RCC 7860 (cell line): Measurements from ENCODE around the gene ARHGEF19.
"Not testable (repeated sequence)": the region's sequence is repeated elsewhere in the genome, so short reads cannot be mapped to it uniquely, and the experiment has no call there.

Source experiments
- DNase-seq: peaks from one replicate; pipeline ENCODE4 v3.0.0-alpha.2; 2015; ENCODE audit warnings: low spot score
- FAIRE-seq: peaks from 2 replicates; lab custom pipeline; 2012; peaks lifted over from hg19 to GRCh38; lab: Jason Lieb, UNC

Gene ARHGEF19

DNA sequence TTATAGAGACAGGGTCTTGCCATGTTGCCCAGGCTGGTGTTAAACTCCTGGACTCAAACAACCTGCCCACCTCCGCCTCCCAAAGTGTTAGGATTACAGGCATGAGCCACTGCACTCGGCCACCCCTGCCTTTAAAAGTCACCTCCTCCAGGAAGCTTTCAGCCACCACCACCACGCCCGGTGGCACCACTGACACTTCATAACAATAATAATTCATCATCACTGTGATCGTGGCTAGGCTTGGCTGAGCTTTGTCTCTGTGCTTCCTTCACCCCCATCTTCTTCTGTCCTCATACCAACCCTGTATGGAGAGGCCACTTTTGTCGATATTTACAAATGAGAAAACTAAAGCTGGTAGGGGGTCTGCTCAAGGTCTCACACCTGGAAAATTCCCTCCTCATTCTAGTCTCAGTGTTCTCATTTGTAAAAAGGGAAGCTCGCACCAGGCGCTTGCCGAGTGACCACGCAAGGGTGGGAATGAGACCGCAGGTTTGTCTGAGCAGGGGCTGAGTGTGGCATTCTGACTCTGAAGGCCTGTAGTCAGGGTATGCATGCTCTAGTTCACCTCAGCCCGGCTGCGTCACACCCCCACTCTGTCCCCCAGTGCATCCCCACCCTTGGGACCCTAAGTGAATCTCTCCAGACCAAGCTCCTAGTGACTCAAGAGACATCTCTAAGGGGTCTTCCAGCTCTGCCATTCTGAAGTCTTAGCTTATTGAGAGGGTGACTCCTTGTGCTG is 43.7 kb downstream of the ARHGEF19 start:
- DNase-seq (no peak), FAIRE-seq (no peak)

GRCh38 chr1:16168144-16168495 is 44.3 kb downstream of the ARHGEF19 start:
- not testable (repeated sequence) for FAIRE-seq, DNase-seq

- FAIRE-seq (no peak), DNase-seq (no peak)
Observed at GRCh38 chr1:16167331-16168143, 44.9 kb downstream of the ARHGEF19 start.

DNA sequence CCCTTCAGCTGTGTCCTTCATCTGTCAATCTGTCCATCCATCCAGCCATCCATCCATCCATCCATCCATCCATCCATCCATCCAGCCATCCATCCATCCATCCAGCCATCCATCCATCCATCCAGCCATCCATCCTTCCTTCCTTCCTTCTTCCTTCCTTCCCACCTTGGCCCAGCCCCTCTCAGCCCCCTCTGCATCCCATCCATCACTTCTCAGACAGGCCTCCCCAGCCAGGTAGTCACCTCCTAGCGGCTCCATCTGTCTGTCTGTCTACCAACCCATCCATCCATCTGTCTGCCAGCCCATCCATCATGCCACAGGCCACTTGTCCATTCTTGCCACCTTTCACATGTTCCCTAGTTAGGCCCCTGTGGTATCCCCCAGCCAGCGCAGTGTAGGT is 46.3 kb downstream of the ARHGEF19 start:
- no peak for FAIRE-seq

DNA sequence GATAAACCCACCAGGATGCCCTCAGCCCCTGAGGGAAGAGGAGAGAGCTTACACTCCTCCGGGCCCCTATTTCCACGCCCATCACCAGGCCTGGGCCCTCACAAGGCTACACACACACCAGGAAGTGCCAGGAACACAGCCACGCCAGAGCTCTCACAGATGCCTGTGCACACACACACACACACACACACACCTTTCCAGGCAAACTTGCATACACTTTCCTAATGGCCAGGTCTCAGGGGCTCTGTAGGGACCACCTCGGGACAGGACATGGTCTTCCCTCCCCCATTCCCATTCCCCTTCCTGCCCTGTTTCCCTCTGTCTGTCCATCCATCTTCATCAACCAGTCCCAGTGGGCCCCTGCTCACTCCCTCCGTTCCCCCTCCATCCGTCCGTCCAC is 46.9 kb downstream of the ARHGEF19 start:
- DNase-seq (no peak), FAIRE-seq (no peak)

More for the DNA sequence above, 46.3 kb downstream of the ARHGEF19 start:
- DNase-seq: no peak

GRCh38 chr1:16165073-16165364 is 47.4 kb downstream of the ARHGEF19 start:
- no peak for FAIRE-seq
- DNase-seq: no peak

- peak; percentile 91 for FAIRE-seq
- peak; percentile 98 for DNase-seq
Observed at GRCh38 chr1:16164213-16165072, 48.0 kb downstream of the ARHGEF19 start.

GRCh38 chr1:16163608-16164212 is 48.7 kb downstream of the ARHGEF19 start:
- DNase-seq, FAIRE-seq: not testable (repeated sequence)

DNA sequence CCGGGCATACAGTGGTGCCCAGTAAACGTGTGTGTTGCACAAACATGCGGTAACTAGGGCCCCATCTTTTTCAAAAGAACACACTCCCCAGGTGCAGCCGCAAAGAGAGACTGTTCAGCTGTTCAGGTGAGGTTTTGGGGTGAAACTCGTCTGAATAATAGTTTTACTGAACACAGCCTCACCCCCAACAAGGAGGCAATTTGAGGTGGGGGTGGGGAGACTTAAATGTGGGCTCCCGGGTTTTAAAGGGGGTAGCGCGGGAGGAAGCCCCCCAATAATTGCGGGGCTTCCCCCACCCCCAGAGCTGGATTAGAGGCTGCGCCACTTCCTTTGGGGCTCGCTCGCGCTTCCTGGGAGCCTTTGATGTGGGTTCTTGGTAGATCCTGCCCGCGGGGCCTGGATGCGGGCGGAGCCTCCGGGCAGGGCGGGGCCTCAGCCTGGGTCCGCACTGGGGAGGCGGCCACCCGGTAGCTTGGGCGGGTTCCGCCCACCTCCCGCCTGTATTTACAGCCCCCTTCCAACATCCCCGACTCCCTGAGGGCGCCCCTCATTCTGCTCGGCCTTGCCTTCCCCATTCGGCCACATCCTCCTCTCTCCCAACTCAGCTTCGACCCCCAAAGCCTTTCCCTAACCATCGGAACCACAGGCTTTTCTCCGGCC is 50.2 kb downstream of the ARHGEF19 start:
- DNase-seq (no peak), FAIRE-seq (no peak)

- no peak for FAIRE-seq
- DNase-seq: no peak
Observed at GRCh38 chr1:16161717-16162116, 50.7 kb downstream of the ARHGEF19 start.

- peak; percentile 41 for DNase-seq
- FAIRE-seq: no peak
Observed at GRCh38 chr1:16158993-16159831, 53.2 kb downstream of the ARHGEF19 start.

DNA sequence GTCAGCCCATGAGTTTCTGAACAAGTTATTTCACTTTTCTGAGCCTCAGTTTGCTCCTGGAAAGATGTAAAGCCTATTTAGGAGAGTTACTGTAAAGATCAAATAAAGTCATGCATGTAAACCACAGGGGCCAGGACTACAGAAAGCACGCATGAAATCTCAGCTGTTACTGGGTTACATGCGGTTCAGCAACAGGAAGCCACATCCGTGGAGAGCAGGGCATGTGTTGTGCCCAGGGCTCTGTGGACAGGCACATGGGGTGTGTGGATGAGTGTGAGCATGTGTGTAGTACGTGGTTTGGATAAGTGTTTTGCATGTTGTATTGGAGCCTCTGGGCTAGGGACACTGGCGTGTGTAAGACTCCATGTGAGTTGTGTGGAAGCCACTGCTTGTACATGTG is 54.4 kb downstream of the ARHGEF19 start:
- FAIRE-seq (no peak), DNase-seq (no peak)

- peak; percentile 67 for DNase-seq
- FAIRE-seq: peak; percentile 17
Observed at GRCh38 chr1:16156848-16157495, 55.5 kb downstream of the ARHGEF19 start.

DNA sequence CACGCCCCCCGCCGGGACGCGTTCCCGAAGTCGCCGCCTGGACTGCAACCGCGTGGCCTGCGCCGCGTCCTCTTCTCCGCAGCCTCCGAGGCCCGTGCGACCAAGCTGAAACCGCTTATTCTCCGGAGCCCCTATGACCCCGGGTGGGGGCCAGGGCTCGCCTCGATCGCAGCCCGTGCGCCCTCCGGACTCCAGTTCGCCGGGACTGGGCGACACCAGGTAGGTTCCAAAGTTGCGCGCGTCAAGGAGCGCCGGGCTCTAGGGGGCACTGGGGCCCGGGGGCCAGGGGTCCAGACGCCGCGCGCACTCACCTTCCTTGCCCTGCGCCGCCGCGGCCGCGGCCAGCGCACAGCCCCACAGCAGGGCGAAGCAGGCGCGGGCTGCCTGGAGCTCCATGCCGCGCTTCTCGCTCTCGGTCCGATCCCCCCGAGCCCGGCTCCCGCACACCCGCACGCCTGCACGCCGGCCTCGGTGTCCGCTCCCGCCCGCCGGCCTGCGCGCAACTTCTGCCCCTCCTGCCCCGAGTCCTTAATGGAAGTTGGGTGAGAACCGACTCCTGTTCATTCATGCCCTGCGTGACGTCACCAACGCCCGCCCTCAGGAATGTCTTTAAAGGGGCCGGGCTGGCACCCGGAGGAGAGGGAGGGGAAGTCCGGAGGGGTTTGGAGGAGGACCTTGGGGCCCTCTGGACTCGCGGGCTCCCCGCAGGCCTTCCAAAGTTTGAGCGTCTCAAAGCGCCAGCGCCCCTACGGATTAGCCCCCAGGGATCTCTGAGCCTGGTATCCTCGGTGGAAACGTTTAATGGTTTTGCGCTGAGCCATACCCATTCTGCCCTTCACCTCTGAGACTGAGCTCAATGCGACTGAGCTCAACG is 56.7 kb downstream of the ARHGEF19 start, which contains the start of gene EPHA2:
Gene EPHA2 (minus strand): TSS at position 533 of the 874 bp plus-strand sequence. CDS start 137 bp downstream, at position 396.
- DNase-seq (peak; percentile 83), FAIRE-seq (peak; percentile 66)

- no peak for FAIRE-seq
- no peak for DNase-seq
Observed at GRCh38 chr1:16153999-16154673, 58.3 kb downstream of the ARHGEF19 start.

DNA sequence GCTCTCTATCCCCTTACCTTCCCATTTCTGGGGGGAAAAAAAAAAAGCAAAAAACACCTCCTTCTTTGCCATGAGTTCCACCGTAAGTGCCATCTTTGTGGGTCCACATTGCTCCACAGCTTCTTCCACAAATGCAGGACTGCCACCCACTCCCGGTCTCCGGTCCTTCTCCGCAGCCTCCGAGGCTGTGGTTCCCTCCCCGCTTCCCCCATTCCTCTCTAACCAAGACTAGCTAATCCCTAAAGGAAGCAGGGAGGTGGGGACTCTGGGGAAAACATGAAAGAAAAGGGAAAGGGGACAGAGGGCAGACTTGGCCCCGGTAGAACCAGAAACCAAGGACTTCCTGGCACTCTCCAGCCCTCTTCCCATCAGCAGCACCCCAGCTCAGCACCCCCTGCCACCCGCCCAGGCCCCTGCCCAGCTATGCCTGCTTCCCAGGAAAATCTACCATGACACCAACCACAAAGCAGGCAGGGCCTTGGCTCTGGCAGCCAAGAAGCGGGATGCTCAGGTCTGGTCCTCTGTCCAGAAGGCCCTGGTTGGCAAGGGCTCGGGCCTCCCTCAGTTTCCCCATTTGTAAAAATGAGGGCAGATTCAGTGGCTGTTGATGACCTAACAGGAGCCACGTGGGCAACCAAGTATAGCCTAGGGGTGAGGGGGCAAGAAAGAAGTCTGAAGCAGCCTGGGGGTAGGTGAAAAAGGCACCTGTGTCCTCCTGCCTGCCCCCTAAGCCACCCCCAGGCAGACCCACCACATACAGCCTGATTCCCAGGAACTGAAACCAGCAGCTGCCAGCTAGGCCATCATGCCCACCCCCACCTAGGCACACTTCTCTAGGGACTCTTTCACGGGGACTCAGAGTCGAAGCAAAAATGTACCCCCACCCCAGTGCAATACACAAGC is 59.1 kb downstream of the ARHGEF19 start:
- DNase-seq (no peak), FAIRE-seq (no peak)
